ENCODE data around the gene LGALS7B.
"Not testable (repeated sequence)": the region's sequence is repeated elsewhere in the genome, so short reads cannot be mapped to it uniquely, and the experiment has no call there.

The LGALS7B gene

GRCh38 chr19:38797781-38798180, 8.8 kb downstream of the LGALS7B start:
- DNase-seq: not testable (repeated sequence)

- no peak for DNase-seq
These were observed 10.1 kb downstream of the LGALS7B start for GRCh38 chr19:38799104-38799503.

DNA sequence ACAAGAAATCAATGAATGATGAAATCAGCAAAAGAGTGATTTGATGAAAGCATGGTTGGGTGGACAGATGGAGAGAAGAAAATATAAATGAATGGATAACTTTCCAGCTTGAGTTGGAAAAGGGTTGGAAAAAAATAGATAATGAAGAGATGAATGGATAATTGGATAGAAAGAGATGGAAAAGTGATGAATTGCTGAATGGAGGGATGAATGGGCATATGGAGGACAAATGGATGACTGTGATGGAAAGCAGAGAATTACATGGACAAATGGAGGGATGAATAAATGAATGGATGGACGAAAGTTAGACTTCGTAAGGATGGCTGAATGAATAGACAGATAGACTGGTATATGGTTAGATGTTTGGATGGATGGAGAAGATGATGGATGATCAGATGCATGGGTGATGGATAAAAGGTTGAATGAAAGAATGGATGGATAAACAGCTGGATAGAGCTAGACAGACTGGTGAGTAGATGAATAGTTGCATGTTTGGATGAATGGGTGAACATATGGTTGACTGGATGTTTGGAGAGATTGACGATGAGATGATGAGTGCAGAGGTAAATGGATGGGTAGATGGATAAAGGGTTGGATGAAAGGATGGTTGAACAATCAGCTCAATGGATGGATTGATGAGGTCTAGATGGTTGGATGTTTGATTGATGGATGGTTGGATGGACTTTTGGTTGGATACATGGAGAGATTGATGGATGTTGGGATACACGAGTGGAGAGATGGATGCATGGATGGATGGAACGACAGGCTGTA, 11.8 kb downstream of the LGALS7B start:
- DNase-seq: no peak

DNA sequence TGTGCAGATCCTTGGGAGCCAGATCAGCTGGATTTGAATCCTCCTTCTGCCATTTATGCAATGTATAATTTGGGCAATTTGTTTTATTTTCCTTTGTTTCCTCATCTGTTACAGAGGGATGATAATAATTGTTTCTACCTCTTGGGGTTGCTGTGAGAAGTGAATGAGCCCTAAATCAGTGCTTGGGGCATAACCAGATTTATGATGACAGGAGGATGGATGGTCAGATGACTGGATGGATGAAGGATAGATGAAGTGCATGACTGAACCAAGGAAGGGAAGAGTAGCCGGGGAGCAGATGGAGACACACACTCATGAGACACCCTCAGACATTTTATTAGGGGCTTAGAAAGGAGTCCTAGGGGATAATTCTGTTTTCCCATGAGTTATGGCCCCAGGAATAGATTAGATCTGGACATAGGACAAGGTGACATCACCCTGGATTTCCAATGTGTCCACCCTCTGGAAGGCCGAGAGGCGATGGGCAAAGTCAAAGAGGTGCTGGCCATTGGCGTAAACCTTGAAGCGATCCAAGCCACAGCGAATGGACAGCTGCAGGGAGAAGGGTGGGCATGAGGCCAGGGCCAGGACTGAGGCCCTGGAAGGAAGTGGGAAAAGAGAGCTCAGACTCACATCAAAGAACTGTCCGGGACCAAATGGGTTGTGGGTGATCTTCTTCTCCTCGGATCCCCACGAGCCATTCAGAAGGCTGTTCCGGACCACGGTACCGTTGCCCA, 12.5 kb downstream of the LGALS7B start:
- no peak for DNase-seq

DNA sequence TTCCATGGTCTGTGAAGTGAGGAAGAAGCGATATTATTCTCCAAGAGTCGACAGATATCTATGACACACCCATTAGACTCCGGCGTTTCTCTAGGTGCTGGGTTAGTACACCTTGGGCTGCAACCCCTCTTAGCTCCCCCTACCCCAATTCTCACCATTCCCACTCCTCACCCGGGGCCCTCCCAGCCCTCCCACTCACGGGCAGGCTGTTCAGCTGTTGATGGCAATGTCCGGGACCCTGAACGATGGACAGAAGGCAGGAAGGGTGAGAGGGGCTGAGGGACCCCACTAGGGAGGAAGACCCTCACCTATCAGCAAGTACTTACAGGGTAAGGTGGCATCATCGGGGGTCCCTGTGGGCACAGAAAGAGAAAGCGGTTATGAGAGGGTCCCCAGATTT, 14.5 kb downstream of the LGALS7B start:
- DNase-seq: no peak

DNA sequence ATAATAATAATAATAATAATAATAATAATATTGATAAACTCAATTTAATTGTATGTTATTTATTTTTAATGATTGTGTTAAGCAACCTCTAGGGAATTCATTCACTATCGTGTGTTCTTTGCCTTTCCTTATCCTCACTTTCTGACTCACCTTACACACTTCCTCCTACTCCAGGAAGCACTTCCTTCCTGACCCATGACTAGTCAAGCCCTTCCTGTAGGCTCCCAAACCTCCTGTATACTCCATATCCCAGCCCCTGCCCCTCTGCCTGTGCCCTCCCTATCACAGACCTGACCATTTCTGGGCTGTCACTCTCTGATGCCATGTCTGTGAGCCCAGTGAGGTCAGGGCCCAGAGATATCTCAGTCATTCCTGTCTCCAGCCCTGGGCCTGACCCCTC, 16.2 kb downstream of the LGALS7B start:
- DNase-seq: no peak

DNA sequence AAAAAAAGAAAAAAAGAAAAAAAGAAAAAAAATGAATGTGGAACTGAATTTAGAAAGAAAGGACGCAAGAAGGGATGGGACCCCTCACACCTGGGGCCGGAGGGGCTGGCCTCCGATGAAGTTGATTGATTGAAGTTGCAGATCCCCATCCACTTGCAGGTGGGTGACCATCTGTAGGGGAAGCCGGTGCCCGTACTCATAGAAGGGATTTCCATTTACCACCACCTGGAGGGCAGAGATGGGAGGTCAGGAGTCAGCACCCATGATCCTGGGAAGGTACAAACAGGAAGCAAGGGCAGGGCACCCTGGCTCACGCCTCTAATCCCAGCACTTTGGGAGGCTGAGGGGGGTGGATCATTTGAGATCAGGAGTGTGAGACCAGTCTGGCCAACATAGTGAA, 17.4 kb downstream of the LGALS7B start:
- DNase-seq: no peak

- DNase-seq: not testable (repeated sequence)
These were observed 18.5 kb downstream of the LGALS7B start for GRCh38 chr19:38807374-38808098.

DNA sequence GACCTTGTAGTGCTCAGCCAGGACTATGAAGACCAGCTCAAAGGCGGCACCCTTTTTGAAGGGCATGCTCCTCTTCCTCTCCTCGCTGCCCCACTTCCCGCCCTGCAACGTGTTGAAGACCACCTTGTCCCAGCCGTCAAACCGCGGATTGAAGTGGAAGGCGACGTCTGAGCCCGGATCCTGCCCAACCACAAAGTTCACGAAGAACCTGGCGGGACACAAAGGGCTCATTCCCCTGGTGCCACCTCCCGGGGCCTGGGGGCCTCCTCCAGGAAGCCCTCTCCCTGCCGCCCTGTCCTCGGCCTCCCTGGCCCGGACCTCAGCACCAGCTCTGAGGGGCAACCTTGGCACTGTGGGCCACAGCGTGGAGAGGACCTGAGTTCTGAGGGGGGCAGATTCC, 19.7 kb downstream of the LGALS7B start:
- no peak for DNase-seq

GRCh38 chr19:38809592-38810252, 20.7 kb downstream of the LGALS7B start:
- no peak for DNase-seq

- no peak for DNase-seq
These were observed 23.2 kb downstream of the LGALS7B start for GRCh38 chr19:38812009-38812840.

- no peak for DNase-seq
These were observed 23.9 kb downstream of the LGALS7B start, which contains the start of gene LGALS4 for GRCh38 chr19:38812841-38813320. Gene LGALS4, minus strand, starts transcription at chr19:38812945. Its CDS starts 59 bp downstream, at chr19:38812886.

GRCh38 chr19:38813323-38813722, 24.3 kb downstream of the LGALS7B start:
- DNase-seq: no peak

DNA sequence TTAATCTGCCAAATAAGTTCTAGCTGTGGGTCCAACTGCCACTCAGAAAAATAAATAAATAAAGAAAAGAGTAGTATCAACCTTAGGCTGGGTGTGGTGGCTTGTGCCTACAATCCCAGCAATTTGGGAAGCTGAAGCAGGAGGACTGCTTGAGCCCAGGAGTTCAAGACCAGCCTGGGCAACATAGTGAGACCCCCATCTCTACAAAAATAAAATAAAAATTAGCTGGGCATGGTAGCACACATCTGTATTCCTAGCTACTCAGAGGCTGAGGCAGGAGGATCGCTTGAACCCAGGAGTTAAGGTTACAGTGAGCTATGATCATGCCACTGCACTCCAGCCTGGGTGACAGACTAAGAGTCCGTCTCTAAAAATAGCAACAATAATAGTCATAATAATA, 24.9 kb downstream of the LGALS7B start:
- DNase-seq: not testable (repeated sequence)

DNA sequence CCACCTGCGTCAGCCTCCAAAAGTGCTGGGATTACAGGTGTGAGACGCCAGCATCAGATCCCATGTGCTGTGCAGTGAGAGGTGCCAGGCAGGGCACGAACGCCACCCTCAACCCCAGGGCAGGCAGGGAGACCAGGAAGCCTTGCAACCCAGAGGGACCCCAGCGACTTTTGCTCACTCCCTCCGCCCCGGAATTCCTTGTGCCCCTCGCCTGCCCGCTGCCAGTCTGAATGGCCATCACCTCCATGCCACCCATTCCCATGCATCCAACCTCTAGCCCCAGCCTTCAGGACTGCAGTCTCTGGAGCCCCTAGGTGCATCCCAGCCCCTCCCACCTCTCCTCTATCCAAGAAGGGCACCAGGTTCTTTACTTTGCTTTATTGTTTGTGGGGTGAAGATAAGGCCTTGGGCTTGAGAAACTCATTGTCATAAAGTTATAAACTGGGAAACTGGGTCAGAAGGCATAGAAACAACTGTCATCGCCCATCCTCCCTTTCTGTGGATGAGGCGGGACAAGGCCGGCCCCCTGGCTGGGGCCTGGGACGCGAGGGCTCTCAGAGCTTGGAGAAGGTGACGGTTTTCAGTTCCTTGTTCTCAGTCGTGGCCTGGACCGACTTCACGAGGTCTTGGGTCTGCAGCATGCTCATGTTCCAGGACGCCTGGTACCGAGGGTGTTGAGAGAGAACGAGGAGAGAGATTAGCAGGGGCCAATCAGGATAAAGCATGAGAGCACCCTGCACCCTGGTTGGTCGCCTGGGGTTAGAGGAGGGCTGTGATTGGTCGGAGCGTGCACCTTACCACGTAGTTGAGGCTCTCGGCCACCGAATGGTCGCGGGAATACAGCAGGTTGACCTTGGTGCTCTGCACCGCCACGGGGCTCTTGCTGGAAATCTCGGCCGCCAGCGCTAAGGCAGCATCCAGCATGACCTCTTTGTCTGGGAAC, 26.3 kb downstream of the LGALS7B start:
- DNase-seq: no peak

GRCh38 chr19:38816131-38816750, 27.2 kb downstream of the LGALS7B start:
- DNase-seq: no peak

GRCh38 chr19:38817081-38817480, 28.1 kb downstream of the LGALS7B start:
- DNase-seq: no peak

- no peak for DNase-seq
These were observed 30.4 kb downstream of the LGALS7B start for GRCh38 chr19:38819231-38819920.

DNA sequence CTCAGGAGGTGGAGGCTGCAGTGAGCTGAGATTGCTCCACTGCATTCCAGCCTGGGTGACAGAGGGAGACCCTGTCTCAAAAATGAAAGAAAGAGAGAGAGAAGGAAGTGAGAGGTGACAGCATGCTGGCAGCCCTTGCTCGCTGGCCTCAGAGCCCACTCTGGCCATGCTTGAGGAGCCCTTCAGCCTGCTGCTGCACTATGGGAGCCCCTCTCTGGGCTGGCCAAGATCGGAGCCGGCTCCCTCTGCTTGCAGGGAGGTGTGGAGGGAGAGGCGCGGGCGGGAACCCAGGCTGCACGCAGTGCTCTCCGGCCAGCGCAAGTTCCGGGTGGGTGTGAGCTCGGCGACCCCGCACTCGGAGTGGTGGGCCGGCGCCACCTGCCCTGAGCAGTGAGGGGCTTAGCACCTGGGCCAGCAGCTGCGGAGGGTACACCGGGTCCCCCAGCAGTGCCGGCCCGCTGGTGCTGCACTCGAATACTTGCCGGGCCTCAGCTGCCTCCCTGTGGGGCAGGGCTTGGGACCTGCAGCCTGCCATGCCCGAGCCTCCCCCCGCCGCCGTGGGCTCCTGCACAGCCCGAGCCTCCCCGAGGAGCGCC, 32.3 kb downstream of the LGALS7B start:
- DNase-seq: not testable (repeated sequence)

All from fibroblast of skin of right quadriceps (primary cell).